ENCODE results near the gene ATOH8. TPM values are rescaled to one million over a fixed set of nuclear protein-coding genes. Genes with fewer than 3 reads are reported as not detected.

The ATOH8 gene
- total RNA-seq, 2 experiments from 2014 or later, result 0.11 to 0.13 TPM

GRCh38 chr2:85748039-85748734 lies 5.6 kb upstream of the ATOH8 start:
- Mint-ChIP-seq H3K4me1 (ENCODE audit: low read depth) (no peaks in the 10 kb centered on the region), H3K9me3 (ENCODE audit: insufficient read depth) (no peaks in the 10 kb centered on the region), H3K27ac (no peak overlapping the region), H3K36me3 (ENCODE audit: low read depth) (no peaks in the 10 kb centered on the region), H3K27me3 (ENCODE audit: low read depth) (peaks cover 73% of the 10 kb centered on the region), H3K4me3 (no peak overlapping the region)
- ChIA-PET POLR2A (no interaction called here), CTCF (interaction anchor here (1.0 to 5.7 kb wide), 4 partner anchors 19 to 86 kb away, joined by 3 to 100 read pairs (median 8); no protein-coding TSS in a partner anchor)
- ATAC-seq (no peak), DNase-seq (no peak)

- H3K36me3 Mint-ChIP-seq (ENCODE audit: low read depth), result no peaks in the 10 kb centered on the region
- H3K4me1 Mint-ChIP-seq (ENCODE audit: low read depth), result peaks cover 2% of the 10 kb centered on the region
- ATAC-seq (no peak), DNase-seq (no peak)
- H3K4me3 Mint-ChIP-seq, result no peak overlapping the region
- ChIA-PET CTCF (interaction anchor here (0.7 to 5.7 kb wide), 13 partner anchors 8 to 331 kb away, joined by 3 to 100 read pairs (median 4); no protein-coding TSS in a partner anchor), POLR2A (no interaction called here)
- peaks cover 68% of the 10 kb centered on the region for H3K27me3 Mint-ChIP-seq (ENCODE audit: low read depth)
- H3K9me3 Mint-ChIP-seq (ENCODE audit: insufficient read depth), result no peaks in the 10 kb centered on the region
- H3K27ac Mint-ChIP-seq, result no peak overlapping the region
Observed at GRCh38 chr2:85748985-85749875, 4.6 kb upstream of the ATOH8 start.

- H3K36me3 Mint-ChIP-seq (ENCODE audit: low read depth), result no peaks in the 10 kb centered on the region
- POLR2A ChIA-PET, result no interaction called here
- peaks cover 69% of the 10 kb centered on the region for H3K27me3 Mint-ChIP-seq (ENCODE audit: low read depth)
- H3K4me1 Mint-ChIP-seq (ENCODE audit: low read depth), result peaks cover 15% of the 10 kb centered on the region
- H3K9me3 Mint-ChIP-seq (ENCODE audit: insufficient read depth), result no peaks in the 10 kb centered on the region
- CTCF ChIA-PET, result interaction anchor here (0.6 to 5.7 kb wide), 20 partner anchors 10 to 329 kb away, joined by 3 to 100 read pairs (median 4); no protein-coding TSS in a partner anchor
- DNase-seq, result peak; percentile 72
- peak; percentile 52 for ATAC-seq
- H3K27ac Mint-ChIP-seq, result no peak overlapping the region
- no peak overlapping the region for H3K4me3 Mint-ChIP-seq
Observed at GRCh38 chr2:85750587-85751575, 2.9 kb upstream of the ATOH8 start.

- Mint-ChIP-seq H3K4me1 (ENCODE audit: low read depth) (peaks cover 15% of the 10 kb centered on the region), H3K36me3 (ENCODE audit: low read depth) (no peaks in the 10 kb centered on the region), H3K9me3 (ENCODE audit: insufficient read depth) (no peaks in the 10 kb centered on the region), H3K27ac (no peak overlapping the region), H3K27me3 (ENCODE audit: low read depth) (peaks cover 71% of the 10 kb centered on the region), H3K4me3 (no peak overlapping the region)
- ChIA-PET CTCF (interaction anchor here (0.9 to 5.7 kb wide), 15 partner anchors 11 to 328 kb away, joined by 3 to 100 read pairs (median 7); no protein-coding TSS in a partner anchor), POLR2A (no interaction called here)
- DNase-seq, result no peak
- no peak for ATAC-seq
Observed at GRCh38 chr2:85751627-85752026, 2.2 kb upstream of the ATOH8 start.

GRCh38 chr2:85753035-85753524 lies 711 bp upstream of the ATOH8 start:
- no peaks in the 10 kb centered on the region for H3K9me3 Mint-ChIP-seq (ENCODE audit: insufficient read depth)
- H3K36me3 Mint-ChIP-seq (ENCODE audit: low read depth), result no peaks in the 10 kb centered on the region
- ATAC-seq, result no peak
- POLR2A ChIA-PET, result no interaction called here
- CTCF ChIA-PET, result interaction anchor here (1.0 to 5.6 kb wide), 13 partner anchors 9 to 326 kb away, joined by 3 to 33 read pairs (median 5); no protein-coding TSS in a partner anchor
- H3K4me1 Mint-ChIP-seq (ENCODE audit: low read depth), result peaks cover 15% of the 10 kb centered on the region
- peak overlapping the region; percentile 65 for H3K4me3 Mint-ChIP-seq
- H3K27ac Mint-ChIP-seq, result no peak overlapping the region
- DNase-seq, result no peak
- peaks cover 65% of the 10 kb centered on the region for H3K27me3 Mint-ChIP-seq (ENCODE audit: low read depth)

- DNase-seq, result peak; percentile 59
- Mint-ChIP-seq H3K36me3 (ENCODE audit: low read depth) (no peaks in the 10 kb centered on the region), H3K27me3 (ENCODE audit: low read depth) (peaks cover 58% of the 10 kb centered on the region), H3K4me1 (ENCODE audit: low read depth) (peaks cover 15% of the 10 kb centered on the region), H3K4me3 (peak overlapping the region; percentile 77), H3K27ac (no peak overlapping the region), H3K9me3 (ENCODE audit: insufficient read depth) (no peaks in the 10 kb centered on the region)
- POLR2A ChIA-PET, result interaction anchor here (0.8 kb wide), 1 partner anchor 28 kb away, joined by 3 read pairs; no protein-coding TSS in a partner anchor
- CTCF ChIA-PET, result interaction anchor here (1.0 to 5.6 kb wide), 5 partner anchors 8 to 75 kb away, joined by 3 to 33 read pairs (median 11); no protein-coding TSS in a partner anchor
- peak; percentile 70 for ATAC-seq
Observed at GRCh38 chr2:85754313-85755095, 713 bp downstream of the ATOH8 start.

GRCh38 chr2:85755122-85756027 lies 1.6 kb downstream of the ATOH8 start:
- Mint-ChIP-seq H3K27me3 (ENCODE audit: low read depth) (peaks cover 54% of the 10 kb centered on the region), H3K36me3 (ENCODE audit: low read depth) (no peaks in the 10 kb centered on the region), H3K27ac (no peak overlapping the region), H3K4me1 (ENCODE audit: low read depth) (peaks cover 15% of the 10 kb centered on the region), H3K4me3 (peak overlapping the region; percentile 77), H3K9me3 (ENCODE audit: insufficient read depth) (no peaks in the 10 kb centered on the region)
- POLR2A ChIA-PET, result no interaction called here
- DNase-seq, result peak; percentile 24
- ATAC-seq, result peak; percentile 31
- CTCF ChIA-PET, result no interaction called here

GRCh38 chr2:85756195-85756594 lies 2.4 kb downstream of the ATOH8 start:
- DNase-seq, result no peak
- no peaks in the 10 kb centered on the region for H3K9me3 Mint-ChIP-seq (ENCODE audit: insufficient read depth)
- H3K4me1 Mint-ChIP-seq (ENCODE audit: low read depth), result peaks cover 15% of the 10 kb centered on the region
- ATAC-seq, result no peak
- ChIA-PET POLR2A (no interaction called here), CTCF (no interaction called here)
- no peak overlapping the region for H3K4me3 Mint-ChIP-seq
- peaks cover 51% of the 10 kb centered on the region for H3K27me3 Mint-ChIP-seq (ENCODE audit: low read depth)
- no peak overlapping the region for H3K27ac Mint-ChIP-seq
- no peaks in the 10 kb centered on the region for H3K36me3 Mint-ChIP-seq (ENCODE audit: low read depth)

- DNase-seq (no peak), ATAC-seq (no peak)
- no peak overlapping the region for H3K4me3 Mint-ChIP-seq
- H3K36me3 Mint-ChIP-seq (ENCODE audit: low read depth), result no peaks in the 10 kb centered on the region
- ChIA-PET POLR2A (no interaction called here), CTCF (interaction anchor here (1.7 kb wide), 1 partner anchor 28 kb away, joined by 4 read pairs; no protein-coding TSS in a partner anchor)
- peaks cover 15% of the 10 kb centered on the region for H3K4me1 Mint-ChIP-seq (ENCODE audit: low read depth)
- no peaks in the 10 kb centered on the region for H3K9me3 Mint-ChIP-seq (ENCODE audit: insufficient read depth)
- no peak overlapping the region for H3K27ac Mint-ChIP-seq
- H3K27me3 Mint-ChIP-seq (ENCODE audit: low read depth), result peaks cover 45% of the 10 kb centered on the region
Observed at GRCh38 chr2:85756822-85757435, 3.1 kb downstream of the ATOH8 start.
